GM19455 (cell line): ENCODE measurements around the gene SULF2.
"Not testable (repeated sequence)": the region's sequence is repeated elsewhere in the genome, so short reads cannot be mapped to it uniquely, and the experiment has no call there.

Experiments
- ATAC-seq: cut with Tn5 transposase; IDR thresholded peaks from one replicate; pipeline ENCODE4 v1.9.1; 2021; ENCODE audit not compliant: unreplicated experiment

Gene SULF2

GRCh38 chr20:47785311-47785853, at the start of gene SULF2:
SULF2 (minus strand) TSS chr20:47785481; CDS start chr20:47757363, 28,118 bp downstream.
- no peak for ATAC-seq

- ATAC-seq: not testable (repeated sequence)
Observed at GRCh38 chr20:47831675-47832074, 46.4 kb upstream of the SULF2 start.

GRCh38 chr20:47826716-47827115, 41.4 kb upstream of the SULF2 start:
- not testable (repeated sequence) for ATAC-seq

GRCh38 chr20:47826006-47826405, 40.7 kb upstream of the SULF2 start:
- not testable (repeated sequence) for ATAC-seq

- no peak for ATAC-seq
Observed at GRCh38 chr20:47825011-47825762, 39.9 kb upstream of the SULF2 start.

- ATAC-seq: not testable (repeated sequence)
Observed at GRCh38 chr20:47823941-47824340, 38.7 kb upstream of the SULF2 start.

GRCh38 chr20:47821481-47822100, 36.3 kb upstream of the SULF2 start:
- no peak for ATAC-seq

GRCh38 chr20:47818996-47819609, 33.8 kb upstream of the SULF2 start:
- ATAC-seq: no peak

- ATAC-seq: no peak
Observed at GRCh38 chr20:47818466-47818865, 33.2 kb upstream of the SULF2 start.

- no peak for ATAC-seq
Observed at GRCh38 chr20:47818016-47818415, 32.7 kb upstream of the SULF2 start.

- ATAC-seq: no peak
Observed at GRCh38 chr20:47817573-47817972, 32.3 kb upstream of the SULF2 start.

- no peak for ATAC-seq
Observed at GRCh38 chr20:47816487-47817451, 31.5 kb upstream of the SULF2 start.

GRCh38 chr20:47815866-47816265, 30.6 kb upstream of the SULF2 start:
- no peak for ATAC-seq

- ATAC-seq: no peak
Observed at GRCh38 chr20:47815416-47815806, 30.1 kb upstream of the SULF2 start.

- no peak for ATAC-seq
Observed at GRCh38 chr20:47814632-47815415, 29.5 kb upstream of the SULF2 start.

GRCh38 chr20:47810721-47811347, 25.6 kb upstream of the SULF2 start:
- ATAC-seq: no peak

- no peak for ATAC-seq
Observed at GRCh38 chr20:47810116-47810677, 24.9 kb upstream of the SULF2 start.

GRCh38 chr20:47809161-47809960, 24.1 kb upstream of the SULF2 start:
- ATAC-seq: no peak
